NCI-H2081 (cell line): ENCODE measurements around the gene KCNAB1.
A peak's percentile ranks its signal among the peaks of the same experiment; 100 is the strongest.
"Not testable (repeated sequence)": the region's sequence is repeated elsewhere in the genome, so short reads cannot be mapped to it uniquely, and the experiment has no call there.

Experiments
- DNase-seq, 2 experiments: peaks; one replicate each; lab custom pipeline; 2025; lab: John Stamatoyannopoulos, UW

Gene KCNAB1

DNA sequence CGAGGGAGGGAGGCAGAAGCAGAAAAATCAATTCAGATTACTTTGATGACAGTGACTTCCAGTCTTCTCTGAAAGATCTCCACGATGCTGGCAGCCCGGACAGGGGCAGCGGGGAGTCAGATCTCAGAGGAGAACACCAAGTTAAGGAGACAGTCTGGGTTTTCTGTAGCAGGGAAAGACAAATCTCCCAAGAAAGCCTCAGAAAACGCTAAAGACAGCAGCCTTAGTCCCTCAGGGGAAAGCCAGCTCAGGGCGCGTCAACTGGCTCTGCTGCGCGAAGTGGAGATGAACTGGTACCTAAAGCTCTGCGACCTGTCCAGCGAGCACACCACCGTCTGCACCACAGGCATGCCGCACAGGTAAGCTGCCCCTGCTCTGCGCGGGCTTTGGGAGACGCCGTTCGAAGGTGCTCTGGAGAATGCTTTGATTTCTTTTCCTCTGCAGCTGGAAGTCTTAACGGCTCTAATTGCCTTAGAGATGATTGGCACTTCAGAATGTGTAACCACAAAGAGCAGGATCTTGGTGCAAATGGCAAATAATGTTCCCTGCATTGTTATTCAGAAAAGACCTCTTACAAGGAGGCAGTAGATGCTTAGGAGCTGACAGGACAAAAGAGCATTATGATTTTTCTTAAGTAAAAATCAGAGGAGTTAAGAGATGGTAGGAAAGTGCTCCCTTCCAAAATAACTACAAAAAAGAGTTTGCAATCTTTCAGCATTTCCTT, at the start of gene KCNAB1:
TSS of gene KCNAB1 (plus strand) at position 51 of the 724 bp plus-strand sequence.
- no peak for DNase-seq

DNA sequence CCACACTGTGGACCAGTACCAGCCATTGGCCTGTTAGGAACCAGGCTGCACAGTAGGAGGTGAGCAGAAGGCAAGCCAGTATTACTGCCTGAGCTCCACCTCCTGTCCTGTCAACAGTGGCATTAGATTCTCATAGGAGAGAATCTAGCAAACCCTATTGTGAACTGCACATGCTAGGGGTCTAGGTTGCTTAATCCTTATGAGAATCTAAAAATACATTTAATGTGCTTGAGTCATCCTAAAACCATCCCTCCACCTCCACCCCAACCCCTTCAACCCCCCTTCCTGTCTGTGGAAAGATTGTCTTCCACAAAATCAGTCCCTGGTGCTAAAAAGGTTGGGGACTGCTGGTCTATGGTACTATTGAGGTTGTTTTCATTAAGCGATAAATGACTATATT, 49.3 kb upstream of the KCNAB1 start:
- no peak for DNase-seq

- not testable (repeated sequence) for DNase-seq
Measured at GRCh38 chr3:156072950-156073657, 47.3 kb upstream of the KCNAB1 start.

GRCh38 chr3:156090126-156090525, 30.3 kb upstream of the KCNAB1 start:
- no peak for DNase-seq

DNA sequence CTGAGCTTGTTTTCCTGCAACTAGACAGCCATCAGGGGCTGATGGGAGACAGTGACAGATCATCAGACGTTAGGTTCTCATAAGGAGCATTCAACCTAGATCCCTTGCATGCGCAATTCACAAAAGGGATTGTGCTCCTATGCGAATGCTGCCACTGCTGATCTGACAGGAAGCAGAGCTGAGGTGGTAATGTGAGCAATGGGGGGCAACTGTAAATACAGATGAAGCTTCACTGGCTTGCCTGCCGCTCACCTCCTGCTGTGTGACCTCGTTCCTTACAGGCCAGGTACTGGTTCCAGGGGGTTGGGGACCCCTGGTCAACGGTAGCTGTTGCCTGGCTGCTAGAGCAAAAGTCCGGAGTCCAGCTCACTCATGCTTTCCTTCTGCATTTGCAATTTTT, 26.4 kb upstream of the KCNAB1 start:
- DNase-seq: peak in 1 of 2 experiments; percentile 28

GRCh38 chr3:156094391-156094790, 26.0 kb upstream of the KCNAB1 start:
- DNase-seq: no peak

- not testable (repeated sequence) for DNase-seq
Measured at GRCh38 chr3:156095652-156096051, 24.7 kb upstream of the KCNAB1 start.

DNA sequence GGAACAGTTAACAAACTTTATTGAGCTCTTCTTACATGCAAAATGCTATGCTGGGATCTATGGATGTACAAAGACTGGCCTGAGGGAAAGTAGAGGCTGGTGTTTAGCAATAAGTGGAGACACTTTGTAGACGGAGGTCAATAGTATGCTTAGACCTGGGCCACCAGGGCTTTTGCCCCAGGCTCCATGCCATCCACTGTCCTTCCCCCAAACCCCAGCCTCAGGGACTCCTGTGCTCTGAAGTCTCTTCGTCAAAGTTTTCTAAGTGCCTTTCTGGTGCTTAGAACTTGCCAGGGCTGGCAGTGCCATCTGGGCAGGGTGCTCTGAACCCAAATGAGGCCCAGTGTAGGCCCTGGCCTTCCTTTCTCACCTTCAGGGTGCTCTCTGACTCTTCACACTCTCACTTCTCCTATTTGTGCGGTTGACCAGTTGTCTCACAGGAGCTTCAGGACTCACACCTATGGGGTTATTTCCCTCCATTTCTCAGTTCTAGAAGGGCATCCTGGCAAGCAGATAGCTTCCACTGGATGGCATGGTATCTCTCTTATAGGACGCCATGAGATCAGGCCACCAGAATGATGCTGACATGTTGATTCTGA, 21.8 kb upstream of the KCNAB1 start:
- DNase-seq: no peak

DNA sequence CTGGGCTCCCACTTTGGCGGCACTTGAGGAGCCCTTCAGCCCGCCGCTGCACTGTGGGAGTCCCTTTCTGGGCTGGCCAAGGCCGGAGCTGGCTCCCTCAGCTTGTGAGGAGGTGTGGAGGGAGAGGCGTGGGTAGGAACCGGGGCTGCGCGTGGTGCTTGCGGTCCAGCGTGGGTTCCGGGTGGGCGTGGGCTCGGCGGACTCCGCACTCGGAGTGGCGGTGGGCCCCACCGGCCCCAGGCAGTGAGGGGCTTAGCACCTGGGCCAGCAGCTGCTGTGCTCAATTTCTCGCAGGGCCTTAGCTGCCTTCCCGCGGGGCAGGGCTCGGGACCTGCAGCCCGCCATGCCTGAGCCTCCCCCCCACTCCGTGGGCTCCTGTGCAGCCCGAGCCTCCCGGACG, 21.0 kb upstream of the KCNAB1 start:
- not testable (repeated sequence) for DNase-seq

- DNase-seq: not testable (repeated sequence)
Measured at GRCh38 chr3:156099984-156100383, 20.4 kb upstream of the KCNAB1 start.

DNA sequence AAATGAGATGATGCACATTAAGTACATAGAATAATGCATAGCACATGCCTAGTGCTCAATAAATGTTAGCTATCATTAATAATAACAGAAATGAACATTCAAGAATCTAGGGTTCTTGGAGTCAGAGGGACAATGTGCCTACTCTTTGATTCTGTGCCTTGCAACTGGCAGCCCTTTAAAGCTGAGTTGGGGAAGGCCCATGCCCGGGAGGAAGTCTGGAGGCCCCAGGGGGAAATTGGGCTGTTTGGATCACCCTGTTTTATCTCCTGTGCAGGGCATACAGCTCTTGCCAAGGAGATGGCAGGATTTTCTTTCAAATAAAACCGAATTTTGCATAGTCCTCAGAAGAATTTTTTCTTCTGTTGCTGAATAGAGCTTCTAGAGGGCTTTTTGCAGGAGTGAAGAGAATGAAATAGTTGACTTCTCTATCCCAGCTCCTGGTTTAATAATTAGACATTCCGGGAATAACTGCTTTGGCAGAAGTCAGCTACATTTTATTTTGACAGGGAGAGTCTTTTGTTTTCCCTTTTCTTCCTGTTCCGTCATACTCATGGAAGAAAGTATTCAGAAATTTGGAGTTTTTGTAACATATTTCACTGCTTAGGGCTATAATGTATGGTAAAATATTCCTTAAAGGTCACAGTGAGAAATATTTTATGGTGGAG, 18.0 kb upstream of the KCNAB1 start:
- no peak for DNase-seq

- no peak for DNase-seq
Measured at GRCh38 chr3:156106721-156107373, 13.5 kb upstream of the KCNAB1 start.

DNA sequence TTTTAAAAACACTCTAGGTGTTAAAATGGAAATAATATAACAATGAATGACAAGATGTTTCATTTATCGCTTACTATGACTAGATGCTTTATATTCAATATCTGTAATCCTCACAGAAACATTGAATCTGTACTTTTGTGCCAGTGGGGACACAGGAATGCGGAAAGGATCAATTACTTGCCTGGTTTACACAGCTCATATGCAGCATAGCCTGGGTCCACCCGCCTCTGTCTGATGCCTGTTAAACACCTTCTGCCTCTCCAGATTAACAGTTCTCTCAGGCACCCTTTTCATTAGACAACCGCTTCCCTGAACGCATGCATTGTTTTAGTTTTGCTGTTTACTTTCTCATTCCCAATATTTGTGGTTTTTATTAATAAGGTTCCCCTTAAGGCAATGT, 12.9 kb upstream of the KCNAB1 start:
- no peak for DNase-seq

- DNase-seq: no peak
Measured at GRCh38 chr3:156108616-156109015, 11.8 kb upstream of the KCNAB1 start.

DNA sequence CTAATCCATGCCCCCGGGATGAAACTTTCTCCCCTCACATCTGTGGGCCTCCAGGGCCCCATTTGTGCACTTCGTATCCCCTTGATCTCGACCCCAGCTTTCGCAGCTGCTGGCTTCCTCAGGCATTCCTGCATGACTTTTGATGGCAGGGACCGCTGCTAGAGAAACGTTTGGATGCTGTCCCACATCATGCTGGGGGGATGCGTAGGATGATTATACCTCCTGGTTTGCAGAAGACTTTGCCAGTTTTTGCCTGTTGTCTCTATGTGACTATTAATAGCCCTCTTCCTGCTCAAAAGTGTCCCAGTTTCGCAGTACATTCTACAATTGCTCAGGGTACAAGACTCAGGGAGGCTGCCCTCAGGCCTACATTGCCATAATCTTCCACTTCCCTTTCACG, 10.4 kb upstream of the KCNAB1 start:
- DNase-seq: peak in 1 of 2 experiments; percentile 29

GRCh38 chr3:156126467-156126866, 6.1 kb downstream of the KCNAB1 start:
- no peak for DNase-seq

DNA sequence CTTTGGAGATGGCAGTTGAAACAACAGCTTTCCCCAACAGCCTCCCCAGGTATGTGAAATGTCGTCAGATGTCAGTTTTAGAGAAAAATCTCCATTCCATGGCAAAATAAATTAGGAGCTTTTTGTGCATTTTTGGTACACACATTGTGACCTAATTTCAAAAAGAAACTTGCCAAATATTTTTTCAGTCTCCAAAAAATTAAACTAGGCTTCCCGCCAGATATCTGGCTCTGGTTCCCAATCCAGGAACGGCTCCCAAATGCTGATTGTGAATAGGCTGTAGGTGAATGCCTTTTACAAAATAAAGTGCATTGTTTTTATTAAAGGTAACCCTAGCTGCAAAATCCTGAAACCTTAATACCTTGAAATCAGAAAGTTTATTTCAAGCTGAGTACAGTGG, 10.9 kb downstream of the KCNAB1 start:
- DNase-seq: no peak

DNA sequence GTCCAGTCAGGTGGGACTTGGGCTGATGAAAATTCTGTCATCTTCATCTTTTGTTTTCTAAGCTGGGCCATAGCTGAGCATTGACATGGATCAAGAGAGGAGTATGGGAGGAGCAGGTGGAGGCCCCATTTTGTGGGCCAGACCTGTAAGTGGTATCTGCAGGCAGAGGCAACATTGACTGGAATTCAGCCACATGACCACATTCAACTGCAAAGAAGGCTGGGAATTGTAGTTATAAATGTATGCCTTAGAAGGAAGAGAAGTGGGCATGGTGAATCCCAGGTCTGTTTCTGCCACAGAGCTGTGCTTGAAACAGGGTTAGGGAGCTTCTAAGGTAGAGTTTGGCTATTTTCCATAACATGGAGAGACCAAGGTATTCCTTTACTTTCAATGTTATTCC, 11.4 kb downstream of the KCNAB1 start:
- no peak for DNase-seq

DNA sequence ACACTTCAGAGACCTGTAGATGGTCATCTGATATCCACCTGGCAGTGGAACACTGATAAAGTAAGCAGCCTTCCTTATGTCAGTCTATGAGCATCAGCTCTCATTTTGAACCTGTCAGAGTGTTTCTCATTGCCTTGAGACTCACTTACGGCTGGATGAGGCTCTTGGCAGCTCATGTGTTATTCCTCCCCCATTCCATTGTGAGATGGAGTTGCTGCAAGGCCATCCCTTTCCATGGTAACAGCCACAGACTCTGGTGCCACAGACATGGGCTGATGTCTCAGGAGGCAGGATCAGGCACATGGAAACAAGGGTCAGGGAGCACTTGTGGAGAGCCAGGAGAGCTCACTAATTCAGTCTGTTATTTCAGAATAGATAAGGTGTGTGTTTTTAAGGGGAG, 11.9 kb downstream of the KCNAB1 start:
- no peak for DNase-seq

GRCh38 chr3:156133076-156133475, 12.7 kb downstream of the KCNAB1 start:
- DNase-seq: no peak

DNA sequence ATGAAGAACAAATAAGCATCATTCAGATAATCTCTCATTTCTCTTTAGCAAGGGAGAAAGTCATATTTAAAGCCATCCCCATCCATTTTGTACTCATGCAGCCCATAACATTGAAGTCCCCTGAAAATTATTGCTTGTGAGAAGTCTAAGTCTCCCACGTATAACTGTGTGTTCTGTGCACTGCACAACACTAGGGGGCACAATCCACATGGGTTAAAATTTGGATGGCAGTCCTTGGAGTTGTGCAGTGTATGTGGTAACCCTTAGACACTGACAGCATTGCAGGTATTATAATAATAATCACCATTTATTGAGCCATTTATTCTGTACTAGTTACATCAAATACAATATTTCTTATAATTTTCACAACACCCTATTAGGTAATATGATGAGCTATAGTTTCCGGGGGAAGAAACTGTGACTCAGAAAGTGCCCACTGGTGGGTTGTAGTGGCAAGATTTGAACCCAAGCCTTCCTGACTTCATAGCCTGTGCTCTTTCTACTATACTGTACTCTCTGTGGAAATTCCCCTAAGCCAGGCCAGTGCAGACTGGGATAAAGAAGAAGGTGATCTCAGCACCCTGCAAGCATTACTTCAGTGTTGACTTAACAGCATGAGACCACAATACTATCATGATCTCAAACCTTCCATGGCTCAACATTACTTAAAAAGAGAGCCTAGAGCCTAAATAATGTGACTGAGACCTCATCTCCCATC, 15.7 kb downstream of the KCNAB1 start:
- DNase-seq: peak in 1 of 2 experiments; percentile 15
